Activated CD4-positive, alpha-beta memory T cell treated with anti-CD3 and anti-CD28 coated beads, Interleukin-2, amount 10 ng/mL, durations not matched to agents 7 days and 5 days (primary cell): ENCODE measurements around the gene ASIC2. TPM values are rescaled to one million over a fixed set of nuclear protein-coding genes. Genes with fewer than 3 reads are reported as not detected.

Source experiments
- CTCF ChIA-PET: fragments of 350-600 bp; sonication (Branson Sonifier 250); formaldehyde crosslinking; loops from one replicate; lab custom pipeline; 2021; ENCODE audit warnings: antibody characterized with exemption, inconsistent platforms; lab: Charles Lee
- POLR2A ChIA-PET: fragments of 350-600 bp; sonication (Branson Sonifier 250); formaldehyde crosslinking; loops from one replicate; lab custom pipeline; 2021; ENCODE audit warnings: antibody characterized with exemption; lab: Charles Lee
- DNase-seq: peaks from one replicate; pipeline ENCODE4 v3.0.0-alpha.2; 2020
- H3K27ac Mint-ChIP-seq: one replicate; pipeline ENCODE4 v1.8.0; 2021; ENCODE audit warnings: mild to moderate bottlenecking, mixed read lengths
- H3K27me3 Mint-ChIP-seq: one replicate; pipeline ENCODE4 v1.8.0; 2021; ENCODE audit warnings: mixed read lengths
- H3K36me3 Mint-ChIP-seq: one replicate; pipeline ENCODE4 v1.8.0; 2021; ENCODE audit warnings: low read depth, mixed read lengths
- H3K4me1 Mint-ChIP-seq: one replicate; pipeline ENCODE4 v1.8.0; 2021; ENCODE audit warnings: mixed read lengths
- H3K4me3 Mint-ChIP-seq: one replicate; pipeline ENCODE4 v1.8.0; 2021; ENCODE audit warnings: mild to moderate bottlenecking, mixed read lengths
- H3K9me3 Mint-ChIP-seq: one replicate; pipeline ENCODE4 v1.8.0; 2021; ENCODE audit warnings: mixed read lengths
- total RNA-seq, 2 experiments: library from RNA; stranded (reverse); gene quantifications; one replicate each; pipeline ENCODE4 v1.2.3, GENCODE V29; 2021

ASIC2 gene
- total RNA-seq, 2 experiments from 2014 or later, result not detected

GRCh38 chr17:33300241-33300640 lies 7.1 kb upstream of the ASIC2 start:
- Mint-ChIP-seq H3K4me3 (no peak overlapping the region), H3K4me1 (peaks cover 13% of the 10 kb centered on the region), H3K36me3 (no peaks in the 10 kb centered on the region), H3K27me3 (peaks cover 28% of the 10 kb centered on the region), H3K9me3 (no peaks in the 10 kb centered on the region), H3K27ac (no peak overlapping the region)
- POLR2A ChIA-PET, result no interaction called here
- no peak for DNase-seq
- CTCF ChIA-PET, result no interaction called here

GRCh38 chr17:33299115-33299514 lies 6.0 kb upstream of the ASIC2 start:
- CTCF ChIA-PET, result no interaction called here
- no peak overlapping the region for H3K27ac Mint-ChIP-seq
- no peak overlapping the region for H3K4me3 Mint-ChIP-seq
- no peak for DNase-seq
- H3K4me1 Mint-ChIP-seq, result peaks cover 13% of the 10 kb centered on the region
- POLR2A ChIA-PET, result no interaction called here
- H3K27me3 Mint-ChIP-seq, result peaks cover 38% of the 10 kb centered on the region
- no peaks in the 10 kb centered on the region for H3K9me3 Mint-ChIP-seq
- no peaks in the 10 kb centered on the region for H3K36me3 Mint-ChIP-seq

GRCh38 chr17:33297643-33298042 lies 4.5 kb upstream of the ASIC2 start:
- H3K4me3 Mint-ChIP-seq, result no peak overlapping the region
- DNase-seq, result no peak
- peaks cover 41% of the 10 kb centered on the region for H3K27me3 Mint-ChIP-seq
- peaks cover 13% of the 10 kb centered on the region for H3K4me1 Mint-ChIP-seq
- no peaks in the 10 kb centered on the region for H3K9me3 Mint-ChIP-seq
- ChIA-PET CTCF (no interaction called here), POLR2A (no interaction called here)
- no peaks in the 10 kb centered on the region for H3K36me3 Mint-ChIP-seq
- H3K27ac Mint-ChIP-seq, result no peak overlapping the region

- no peak for DNase-seq
- POLR2A ChIA-PET, result no interaction called here
- no peak overlapping the region for H3K4me3 Mint-ChIP-seq
Measured at GRCh38 chr17:33294994-33295393, 1.9 kb upstream of the ASIC2 start.

GRCh38 chr17:33292201-33292980 lies 704 bp downstream of the ASIC2 start:
- Mint-ChIP-seq H3K27me3 (peaks cover 53% of the 10 kb centered on the region), H3K4me3 (no peak overlapping the region), H3K27ac (no peak overlapping the region), H3K9me3 (no peaks in the 10 kb centered on the region), H3K36me3 (no peaks in the 10 kb centered on the region), H3K4me1 (peaks cover 12% of the 10 kb centered on the region)
- CTCF ChIA-PET, result no interaction called here
- POLR2A ChIA-PET, result no interaction called here
- no peak for DNase-seq

More at GRCh38 chr17:33294994-33295393, 1.9 kb upstream of the ASIC2 start:
- CTCF ChIA-PET, result no interaction called here
- peaks cover 47% of the 10 kb centered on the region for H3K27me3 Mint-ChIP-seq
- no peaks in the 10 kb centered on the region for H3K36me3 Mint-ChIP-seq
- no peak overlapping the region for H3K27ac Mint-ChIP-seq
- no peaks in the 10 kb centered on the region for H3K9me3 Mint-ChIP-seq
- peaks cover 12% of the 10 kb centered on the region for H3K4me1 Mint-ChIP-seq

GRCh38 chr17:33291248-33292200 lies 1.6 kb downstream of the ASIC2 start:
- Mint-ChIP-seq H3K9me3 (no peaks in the 10 kb centered on the region), H3K27ac (no peak overlapping the region), H3K4me1 (peaks cover 12% of the 10 kb centered on the region), H3K27me3 (peaks cover 52% of the 10 kb centered on the region), H3K4me3 (no peak overlapping the region), H3K36me3 (no peaks in the 10 kb centered on the region)
- CTCF ChIA-PET, result no interaction called here
- POLR2A ChIA-PET, result no interaction called here
- DNase-seq, result no peak

GRCh38 chr17:33290253-33290652 lies 2.8 kb downstream of the ASIC2 start:
- DNase-seq, result no peak
- POLR2A ChIA-PET, result no interaction called here
- peaks cover 12% of the 10 kb centered on the region for H3K4me1 Mint-ChIP-seq
- no peaks in the 10 kb centered on the region for H3K9me3 Mint-ChIP-seq
- peaks cover 52% of the 10 kb centered on the region for H3K27me3 Mint-ChIP-seq
- CTCF ChIA-PET, result interaction anchor here (0.7 kb wide), 1 partner anchor 239 kb away, joined by 3 read pairs; no protein-coding TSS in a partner anchor
- no peak overlapping the region for H3K4me3 Mint-ChIP-seq
- H3K27ac Mint-ChIP-seq, result no peak overlapping the region
- H3K36me3 Mint-ChIP-seq, result no peaks in the 10 kb centered on the region

GRCh38 chr17:33288954-33289353 lies 4.1 kb downstream of the ASIC2 start:
- H3K4me1 Mint-ChIP-seq, result peaks cover 12% of the 10 kb centered on the region
- no peaks in the 10 kb centered on the region for H3K36me3 Mint-ChIP-seq
- peaks cover 41% of the 10 kb centered on the region for H3K27me3 Mint-ChIP-seq
- POLR2A ChIA-PET, result no interaction called here
- no peak for DNase-seq
- no peaks in the 10 kb centered on the region for H3K9me3 Mint-ChIP-seq
- H3K27ac Mint-ChIP-seq, result no peak overlapping the region
- no peak overlapping the region for H3K4me3 Mint-ChIP-seq
- CTCF ChIA-PET, result no interaction called here

GRCh38 chr17:33287096-33287725 lies 5.9 kb downstream of the ASIC2 start:
- CTCF ChIA-PET, result no interaction called here
- H3K27ac Mint-ChIP-seq, result no peak overlapping the region

GRCh38 chr17:33285413-33285812 lies 7.7 kb downstream of the ASIC2 start:
- Mint-ChIP-seq H3K4me3 (no peak overlapping the region), H3K4me1 (no peaks in the 10 kb centered on the region), H3K27me3 (peaks cover 20% of the 10 kb centered on the region), H3K9me3 (no peaks in the 10 kb centered on the region), H3K27ac (no peak overlapping the region), H3K36me3 (no peaks in the 10 kb centered on the region)
- CTCF ChIA-PET, result no interaction called here
- POLR2A ChIA-PET, result no interaction called here
- no peak for DNase-seq

More at GRCh38 chr17:33287096-33287725, 5.9 kb downstream of the ASIC2 start:
- Mint-ChIP-seq H3K4me3 (no peak overlapping the region), H3K27me3 (peaks cover 32% of the 10 kb centered on the region), H3K4me1 (peaks cover 8% of the 10 kb centered on the region), H3K36me3 (no peaks in the 10 kb centered on the region), H3K9me3 (no peaks in the 10 kb centered on the region)
- DNase-seq, result no peak
- POLR2A ChIA-PET, result no interaction called here

- POLR2A ChIA-PET, result no interaction called here
- peaks cover 15% of the 10 kb centered on the region for H3K27me3 Mint-ChIP-seq
- no peak overlapping the region for H3K4me3 Mint-ChIP-seq
Measured at GRCh38 chr17:33284022-33284421, 9.1 kb downstream of the ASIC2 start.

GRCh38 chr17:33280162-33280943 lies 12.7 kb downstream of the ASIC2 start:
- no peaks in the 10 kb centered on the region for H3K4me1 Mint-ChIP-seq
- no peak overlapping the region for H3K4me3 Mint-ChIP-seq
- peaks cover 6% of the 10 kb centered on the region for H3K27me3 Mint-ChIP-seq
- ChIA-PET CTCF (no interaction called here), POLR2A (no interaction called here)
- no peaks in the 10 kb centered on the region for H3K9me3 Mint-ChIP-seq
- no peaks in the 10 kb centered on the region for H3K36me3 Mint-ChIP-seq
- no peak overlapping the region for H3K27ac Mint-ChIP-seq
- no peak for DNase-seq

More at GRCh38 chr17:33284022-33284421, 9.1 kb downstream of the ASIC2 start:
- Mint-ChIP-seq H3K9me3 (no peaks in the 10 kb centered on the region), H3K36me3 (no peaks in the 10 kb centered on the region), H3K27ac (no peak overlapping the region), H3K4me1 (no peaks in the 10 kb centered on the region)
- DNase-seq, result no peak
- CTCF ChIA-PET, result no interaction called here
